Fibroblast of lung (primary cell): Measurements from ENCODE around the gene FILIP1L. TPM values are rescaled to one million over a fixed set of nuclear protein-coding genes. Genes with fewer than 3 reads are reported as not detected.

Source experiments
- DNase-seq, 2 donors: peaks; one replicate each; pipeline versions ENCODE4 v3.0.0 to v3.0.0-alpha.2; 2010; ENCODE audit warnings: low read depth in 2 of 2
- H2AFZ ChIP-seq: 2 replicates; pipeline ENCODE4 v1.5.1; 2012; ENCODE audit warnings: low read length, control low read depth, inconsistent platforms
- H3K27ac ChIP-seq: 2 replicates; pipeline ENCODE4 v1.5.1; 2011; ENCODE audit warnings: low read length, control low read depth; ENCODE audit not compliant: insufficient read depth
- H3K27me3 ChIP-seq: 2 replicates; pipeline ENCODE4 v1.5.1; 2011; ENCODE audit warnings: mild to moderate bottlenecking, low read length; ENCODE audit not compliant: control insufficient read depth, insufficient read depth
- H3K36me3 ChIP-seq: 2 replicates; pipeline ENCODE4 v1.5.1; 2011; ENCODE audit warnings: low read length; ENCODE audit not compliant: control insufficient read depth, insufficient read depth
- H3K4me1 ChIP-seq: 2 replicates; pipeline ENCODE4 v1.5.1; 2011; ENCODE audit warnings: low read length; ENCODE audit not compliant: control insufficient read depth, insufficient read depth; ENCODE audit errors: extremely low read depth
- H3K4me2 ChIP-seq: 2 replicates; pipeline ENCODE4 v1.5.1; 2011; ENCODE audit warnings: low read length, control low read depth; ENCODE audit not compliant: insufficient read depth; ENCODE audit errors: extremely low read depth
- H3K4me3 ChIP-seq, 4 experiments: fragments of 200-600 bp in 1 of 4; sonication (generic) in 1 of 4; replicated peaks in 1 of 4; 2 replicates each; pipeline ENCODE4 v1.5.1; 2011 to 2016; ENCODE audit warnings: low read length in 4 of 4, low read depth in 3 of 4, mild to moderate bottlenecking in 3 of 4, control low read depth in 2 of 4, inconsistent platforms in 1 of 4, mixed read lengths in 1 of 4; ENCODE audit not compliant: insufficient read depth in 1 of 4; ENCODE audit errors: control extremely low read depth in 1 of 4
- H3K79me2 ChIP-seq: 2 replicates; pipeline ENCODE4 v1.5.1; 2012; ENCODE audit warnings: mild to moderate bottlenecking, low read length, inconsistent platforms; ENCODE audit not compliant: control insufficient read depth, insufficient read depth
- H3K9ac ChIP-seq: 2 replicates; pipeline ENCODE4 v1.5.1; 2011; ENCODE audit warnings: mild to moderate bottlenecking, low read length, control low read depth; ENCODE audit not compliant: insufficient read depth
- H3K9me3 ChIP-seq: 2 replicates; pipeline ENCODE4 v1.5.1; 2012; ENCODE audit warnings: low read depth, low read length; ENCODE audit not compliant: control insufficient read depth, insufficient read depth
- H4K20me1 ChIP-seq: 2 replicates; pipeline ENCODE4 v1.5.1; 2011; ENCODE audit warnings: low read length; ENCODE audit not compliant: control insufficient read depth, insufficient read depth; ENCODE audit errors: extremely low read depth
- CTCF ChIP-seq, 2 donors: IDR thresholded peaks in 1 of 2; conservative IDR thresholded peaks in 1 of 2; 1 replicate in 1 of 2; 2 replicates in 1 of 2; pipeline ENCODE4 v1.5.1; 2011 to 2012; ENCODE audit warnings: low read length in 2 of 2, control low read depth in 1 of 2, inconsistent platforms in 1 of 2, low read depth in 1 of 2, mild to moderate bottlenecking in 1 of 2
- EZH2 ChIP-seq: IDR thresholded peaks from 2 replicates; pipeline ENCODE4 v1.5.1; 2012; ENCODE audit warnings: low read length, control low read depth, mild to moderate bottlenecking; ENCODE audit errors: missing control alignments
- polyA plus RNA-seq, 2 donors: library from polyadenylated mRNA; depleted of rRNA in 1 of 2; stranded (reverse) in 1 of 2; unstranded in 1 of 2; fragments of >200 nt; gene quantifications; 2 replicates each; pipeline ENCODE4 v1.2.1, GENCODE V29; 2011 to 2012; ENCODE audit warnings: missing spikeins in 1 of 2
- total RNA-seq: library from RNA; depleted of rRNA; stranded (reverse); fragments of >200 nt; gene quantifications from 2 replicates; pipeline ENCODE4 v1.2.1, GENCODE V29; 2014

FILIP1L gene
- total and polyA plus RNA-seq, 2 donors (not counting 1 experiment from before 2014, with no cell fraction given): 92.8 to 126 TPM

DNA sequence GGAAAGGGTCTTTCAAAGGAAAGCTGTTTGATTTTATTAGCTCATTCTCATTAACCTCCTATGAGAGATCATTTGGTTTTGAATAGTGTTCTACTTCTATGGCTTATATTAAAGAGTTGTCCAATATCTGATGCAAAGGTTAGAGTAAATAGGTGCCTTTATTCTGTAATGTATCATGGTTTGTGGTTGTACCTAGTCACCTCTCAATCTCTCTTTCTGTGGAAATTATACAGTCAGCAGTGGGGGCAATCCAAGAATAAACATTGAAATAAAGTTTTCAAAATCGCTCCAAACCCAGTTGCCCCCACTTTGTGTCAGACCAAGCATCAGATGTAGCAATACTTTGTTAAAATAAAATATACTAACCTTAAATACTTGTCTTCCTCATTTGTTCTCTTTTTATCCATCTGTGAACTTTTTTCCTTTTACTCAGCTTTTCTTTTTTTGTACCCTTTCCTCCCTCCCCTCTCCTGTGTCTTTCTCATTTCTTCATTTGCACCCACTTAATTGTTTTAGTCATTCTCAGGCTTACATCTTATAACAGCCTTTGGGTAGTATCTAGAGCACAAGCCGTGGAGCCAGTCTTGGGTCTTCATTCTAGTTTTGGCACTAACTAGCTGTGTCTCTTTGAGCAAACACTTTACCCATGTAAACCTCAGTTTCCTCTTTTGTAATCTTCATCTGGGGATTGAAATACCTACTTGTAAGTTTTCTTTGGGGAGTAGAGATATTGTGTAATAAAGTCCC lies 279.9 kb downstream of the FILIP1L start:
- Histone ChIP-seq H2AFZ (no peak overlapping the region), H3K27me3 (no peaks in the 10 kb centered on the region), H3K4me1 (peaks cover 2% of the 10 kb centered on the region), H3K79me2 (no peaks in the 10 kb centered on the region), H3K4me2 (no peak overlapping the region), H3K9me3 (no peaks in the 10 kb centered on the region), H3K27ac (no peak overlapping the region), H3K36me3 (no peaks in the 10 kb centered on the region), H3K4me3 (no peak overlapping the region), H4K20me1 (no peaks in the 10 kb centered on the region), H3K9ac (no peak overlapping the region)
- TF ChIP-seq CTCF (conservative IDR thresholded peaks at IDR 0.05 in 1 of 2, IDR thresholded peaks at IDR 0.05 in 1 of 2; ENCODE audit: low read depth in 1 of 2, low read length in 2 of 2) (no peak), EZH2 (no peak)
- no peak for DNase-seq

- Histone ChIP-seq H3K36me3 (no peaks in the 10 kb centered on the region), H3K4me2 (no peak overlapping the region), H3K79me2 (no peaks in the 10 kb centered on the region), H3K9ac (no peak overlapping the region), H4K20me1 (no peaks in the 10 kb centered on the region), H2AFZ (no peak overlapping the region), H3K4me3 (no peak overlapping the region), H3K9me3 (no peaks in the 10 kb centered on the region), H3K27me3 (no peaks in the 10 kb centered on the region), H3K4me1 (peaks cover 2% of the 10 kb centered on the region), H3K27ac (no peak overlapping the region)
- DNase-seq: no peak
- TF ChIP-seq CTCF (conservative IDR thresholded peaks at IDR 0.05 in 1 of 2, IDR thresholded peaks at IDR 0.05 in 1 of 2; ENCODE audit: low read depth in 1 of 2, low read length in 2 of 2) (no peak), EZH2 (no peak)
Observed at GRCh38 chr3:99833617-99834205, 280.6 kb downstream of the FILIP1L start.

GRCh38 chr3:99829844-99830243 lies 284.5 kb downstream of the FILIP1L start:
- no peaks in the 10 kb centered on the region for H4K20me1 ChIP-seq
- no peaks in the 10 kb centered on the region for H3K36me3 ChIP-seq
- no peak for TF ChIP-seq EZH2
- TF ChIP-seq CTCF (conservative IDR thresholded peaks at IDR 0.05 in 1 of 2, IDR thresholded peaks at IDR 0.05 in 1 of 2; ENCODE audit: low read depth in 1 of 2, low read length in 2 of 2): no peak
- H2AFZ ChIP-seq: no peak overlapping the region
- no peaks in the 10 kb centered on the region for H3K9me3 ChIP-seq
- no peak overlapping the region for H3K27ac ChIP-seq
- no peaks in the 10 kb centered on the region for H3K27me3 ChIP-seq
- peaks cover 2% of the 10 kb centered on the region for H3K4me1 ChIP-seq
- no peak overlapping the region for H3K4me2 ChIP-seq
- no peak overlapping the region for H3K4me3 ChIP-seq
- DNase-seq: no peak
- no peaks in the 10 kb centered on the region for H3K79me2 ChIP-seq
- no peak overlapping the region for H3K9ac ChIP-seq
